Smooth muscle cell (in vitro differentiated cells): ENCODE measurements around the gene ARHGAP1. TPM values are rescaled to one million over a fixed set of nuclear protein-coding genes. Genes with fewer than 3 reads are reported as not detected.

ENCODE experiments used
- DNase-seq: peaks from one replicate; lab custom pipeline; 2025; ENCODE audit not compliant: unreplicated experiment; lab: John Stamatoyannopoulos, UW
- H2AFZ ChIP-seq: fragments of 200-600 bp; sonication (generic); 2 replicates; pipeline ENCODE4 v1.6.0; 2016; ENCODE audit warnings: antibody characterized with exemption, low read depth, mild to moderate bottlenecking
- H3F3A ChIP-seq: fragments of 200-600 bp; sonication (generic); 2 replicates; pipeline ENCODE4 v1.6.0; 2017; ENCODE audit warnings: antibody characterized with exemption, low read depth
- H3K27ac ChIP-seq: fragments of 200-600 bp; sonication (generic); 2 replicates; pipeline ENCODE4 v1.5.1; 2016; ENCODE audit warnings: low read depth, mild to moderate bottlenecking
- H3K27me3 ChIP-seq: fragments of 200-600 bp; sonication (generic); 2 replicates; pipeline ENCODE4 v1.6.1; 2016; ENCODE audit warnings: low read depth, mild to moderate bottlenecking
- H3K36me3 ChIP-seq: fragments of 200-600 bp; sonication (generic); 2 replicates; pipeline ENCODE4 v1.5.1; 2016; ENCODE audit warnings: low read depth
- H3K4me1 ChIP-seq: fragments of 200-600 bp; sonication (generic); 2 replicates; pipeline ENCODE4 v1.5.1; 2016; ENCODE audit warnings: low read depth
- H3K4me2 ChIP-seq: fragments of 200-600 bp; sonication (generic); 2 replicates; pipeline ENCODE4 v1.6.0; 2016; ENCODE audit warnings: mild to moderate bottlenecking
- H3K4me3 ChIP-seq: fragments of 200-600 bp; sonication (generic); 2 replicates; pipeline ENCODE4 v1.5.1; 2016; ENCODE audit warnings: mild to moderate bottlenecking
- H3K79me2 ChIP-seq: fragments of 200-600 bp; sonication (generic); 2 replicates; pipeline ENCODE4 v1.6.0; 2016; ENCODE audit warnings: low read depth, mild to moderate bottlenecking
- H3K9ac ChIP-seq: fragments of 200-600 bp; sonication (generic); 2 replicates; pipeline ENCODE4 v1.6.0; 2016; ENCODE audit warnings: low read depth
- H3K9me3 ChIP-seq: fragments of 200-600 bp; sonication (generic); replicated peaks from 2 replicates; pipeline ENCODE4 v1.5.1; 2016; ENCODE audit warnings: low read depth
- H4K20me1 ChIP-seq: fragments of 200-600 bp; sonication (generic); 2 replicates; pipeline ENCODE4 v1.6.0; 2016; ENCODE audit warnings: low read depth
- WGBS: methylation state at CpG from one replicate; pipeline ENCODE4 v1.1.7; 2016; ENCODE audit warnings: low lambda C conversion rate; 5-methylcytosine and 5-hydroxymethylcytosine counted together
- polyA plus RNA-seq: library from polyadenylated mRNA; unstranded; fragments of >200 nt; fragmentation: Nextera tagmentation; extraction: Ambion mirVana; gene quantifications from 2 replicates; pipeline ENCODE4 v1.2.1, GENCODE V29; 2016
- total RNA-seq: library from RNA; depleted of rRNA; stranded (reverse); fragments of >200 nt; gene quantifications from 2 replicates; pipeline ENCODE4 v1.2.3, GENCODE V29; 2014
- TF ChIP-seq, protein P1 (sequence below): fragments of 200-600 bp; sonication (generic); IDR thresholded peaks from 2 replicates; pipeline ENCODE4 v1.5.1; 2017; ENCODE audit warnings: borderline replicate concordance, mild to moderate bottlenecking, antibody characterized with exemption; ENCODE audit not compliant: insufficient read depth, poor library complexity, severe bottlenecking

ARHGAP1 gene
- total and polyA plus RNA-seq, 2 experiments from 2014 or later = 40.9 to 98.4 TPM

DNA sequence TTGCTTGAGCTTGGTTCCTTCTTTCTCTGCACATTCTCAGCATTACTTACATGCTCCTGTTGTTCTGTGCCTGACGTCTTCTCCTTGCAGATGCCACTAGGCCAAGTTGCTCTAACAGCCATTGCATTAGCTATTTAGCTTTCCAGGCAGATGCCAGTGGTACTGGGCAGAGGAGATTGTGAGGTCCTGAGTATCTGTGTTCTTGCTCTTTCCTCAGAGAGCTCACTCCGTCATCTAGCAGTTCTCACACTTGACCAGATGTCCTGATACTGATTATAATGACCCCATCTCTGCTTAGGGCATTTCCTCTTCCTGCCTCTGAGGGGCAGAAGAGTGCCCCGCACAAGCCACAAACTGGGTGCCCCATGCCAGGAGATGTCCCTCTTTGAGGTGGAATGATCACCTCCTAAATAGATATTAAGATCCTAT, 30.7 kb downstream of the ARHGAP1 start:
- no peak for DNase-seq

DNA sequence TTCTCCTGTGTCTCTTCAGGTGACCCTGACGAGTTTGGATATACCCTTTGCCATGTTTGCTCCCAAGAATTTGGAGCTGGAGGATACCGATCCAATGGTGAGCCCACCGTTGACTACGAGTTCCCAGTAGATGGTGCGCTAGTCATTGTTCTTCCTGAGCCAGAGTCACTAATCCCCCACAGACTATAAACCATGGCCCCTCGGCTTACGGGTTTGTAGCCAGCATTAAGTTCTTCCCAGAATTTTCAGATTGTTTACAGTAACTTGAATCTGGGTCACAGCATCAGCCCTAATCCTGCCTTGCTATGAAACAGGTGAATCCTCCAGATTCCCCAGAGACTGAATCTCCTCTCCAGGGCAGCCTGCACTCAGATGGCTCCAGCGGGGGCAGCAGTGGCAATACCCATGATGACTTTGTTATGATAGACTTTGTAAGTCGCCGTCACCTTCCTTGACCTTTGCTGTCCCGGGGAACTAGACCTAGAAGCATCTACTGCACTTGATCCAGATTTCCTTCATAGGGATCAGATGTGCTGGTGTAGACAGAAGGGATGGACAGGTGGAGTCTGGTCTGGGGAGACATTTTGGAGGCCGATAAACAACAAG, 31.8 kb downstream of the ARHGAP1 start:
- TF ChIP-seq, protein P1, sequence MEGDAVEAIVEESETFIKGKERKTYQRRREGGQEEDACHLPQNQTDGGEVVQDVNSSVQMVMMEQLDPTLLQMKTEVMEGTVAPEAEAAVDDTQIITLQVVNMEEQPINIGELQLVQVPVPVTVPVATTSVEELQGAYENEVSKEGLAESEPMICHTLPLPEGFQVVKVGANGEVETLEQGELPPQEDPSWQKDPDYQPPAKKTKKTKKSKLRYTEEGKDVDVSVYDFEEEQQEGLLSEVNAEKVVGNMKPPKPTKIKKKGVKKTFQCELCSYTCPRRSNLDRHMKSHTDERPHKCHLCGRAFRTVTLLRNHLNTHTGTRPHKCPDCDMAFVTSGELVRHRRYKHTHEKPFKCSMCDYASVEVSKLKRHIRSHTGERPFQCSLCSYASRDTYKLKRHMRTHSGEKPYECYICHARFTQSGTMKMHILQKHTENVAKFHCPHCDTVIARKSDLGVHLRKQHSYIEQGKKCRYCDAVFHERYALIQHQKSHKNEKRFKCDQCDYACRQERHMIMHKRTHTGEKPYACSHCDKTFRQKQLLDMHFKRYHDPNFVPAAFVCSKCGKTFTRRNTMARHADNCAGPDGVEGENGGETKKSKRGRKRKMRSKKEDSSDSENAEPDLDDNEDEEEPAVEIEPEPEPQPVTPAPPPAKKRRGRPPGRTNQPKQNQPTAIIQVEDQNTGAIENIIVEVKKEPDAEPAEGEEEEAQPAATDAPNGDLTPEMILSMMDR = no peak

More for the DNA sequence above, 30.7 kb downstream of the ARHGAP1 start:
- Histone ChIP-seq H3K4me2 (no peak overlapping the region), H2AFZ (no peak overlapping the region), H3K27me3 (no peaks in the 10 kb centered on the region), H3K4me3 (no peak overlapping the region), H3F3A (peaks cover 17% of the 10 kb centered on the region), H3K4me1 (peaks cover 8% of the 10 kb centered on the region), H3K36me3 (peaks cover 6% of the 10 kb centered on the region), H3K79me2 (no peaks in the 10 kb centered on the region), H3K9me3 (no peaks in the 10 kb centered on the region), H3K9ac (no peak overlapping the region), H4K20me1 (no peaks in the 10 kb centered on the region), H3K27ac (no peak overlapping the region)
- TF ChIP-seq, protein P1 = peak; percentile 5
- 75% methylated on average over 3 of the region's 3 CpGs for WGBS

DNA sequence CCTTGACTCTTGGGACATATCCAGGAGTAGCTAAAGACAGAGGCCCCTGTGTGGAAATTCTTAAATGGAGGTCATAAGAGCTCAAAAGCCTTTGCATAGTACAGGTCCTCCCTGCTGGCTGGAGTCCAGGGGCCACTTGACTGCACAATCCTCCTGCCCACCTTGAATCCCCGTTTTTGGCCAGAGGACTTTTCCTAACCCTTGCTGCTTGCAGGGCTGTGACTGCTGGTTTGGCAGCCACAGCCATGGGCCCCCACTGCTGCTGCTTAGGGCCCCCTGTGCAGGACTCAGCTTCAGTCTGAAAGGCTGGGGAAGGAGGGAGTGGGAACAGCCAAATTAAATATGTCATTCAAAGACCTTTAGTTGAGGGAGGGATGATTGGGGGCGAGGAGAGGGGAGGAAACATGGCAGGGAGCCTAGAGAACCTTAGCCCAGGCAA, 33.4 kb downstream of the ARHGAP1 start:
- H3K27me3 ChIP-seq = no peaks in the 10 kb centered on the region
- peaks cover 8% of the 10 kb centered on the region for H3K36me3 ChIP-seq
- no peak for DNase-seq
- no peak overlapping the region for H3K4me2 ChIP-seq
- no peak overlapping the region for H3K4me3 ChIP-seq
- no peak overlapping the region for H2AFZ ChIP-seq
- H3K79me2 ChIP-seq = no peaks in the 10 kb centered on the region
- no peaks in the 10 kb centered on the region for H4K20me1 ChIP-seq
- peaks cover 5% of the 10 kb centered on the region for H3K4me1 ChIP-seq
- TF ChIP-seq, protein P1 = no peak
- 97% methylated on average over 2 of the region's 2 CpGs for WGBS
- H3K27ac ChIP-seq = no peak overlapping the region
- no peaks in the 10 kb centered on the region for H3K9me3 ChIP-seq
- peaks cover 11% of the 10 kb centered on the region for H3F3A ChIP-seq
- no peak overlapping the region for H3K9ac ChIP-seq

More for the DNA sequence above, 31.8 kb downstream of the ARHGAP1 start:
- Histone ChIP-seq H3K4me2 (no peak overlapping the region), H3K9me3 (no peaks in the 10 kb centered on the region), H3K27me3 (no peaks in the 10 kb centered on the region), H3F3A (peaks cover 11% of the 10 kb centered on the region), H3K79me2 (no peaks in the 10 kb centered on the region), H3K4me3 (no peak overlapping the region), H3K36me3 (peaks cover 6% of the 10 kb centered on the region), H3K9ac (no peak overlapping the region), H3K27ac (no peak overlapping the region), H3K4me1 (peaks cover 5% of the 10 kb centered on the region), H2AFZ (no peak overlapping the region), H4K20me1 (no peaks in the 10 kb centered on the region)
- WGBS = 87% methylated on average over 12 of the region's 12 CpGs
- DNase-seq = no peak

DNA sequence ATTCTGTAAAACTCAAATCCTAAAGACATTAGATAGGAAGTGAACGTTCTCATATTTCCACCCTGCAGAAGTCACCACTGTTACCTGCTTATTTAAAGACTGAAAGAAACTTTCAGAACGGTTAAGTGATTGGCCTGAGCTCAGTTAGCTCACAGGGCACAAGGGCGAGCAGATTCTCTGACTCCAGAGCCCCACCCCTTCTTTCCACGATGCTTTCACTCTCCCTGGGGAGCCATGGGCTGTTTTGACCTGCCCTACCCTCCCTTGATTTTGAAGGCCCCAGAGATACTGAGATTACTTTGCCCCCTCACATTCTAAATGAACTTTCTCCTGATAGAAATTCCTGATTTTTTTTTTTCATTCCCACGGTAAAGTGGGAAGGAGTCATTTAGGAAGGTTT, 33.9 kb downstream of the ARHGAP1 start:
- Histone ChIP-seq H3K4me1 (peaks cover 5% of the 10 kb centered on the region), H3K4me3 (no peak overlapping the region), H4K20me1 (no peaks in the 10 kb centered on the region), H3K4me2 (no peak overlapping the region), H3K27me3 (no peaks in the 10 kb centered on the region), H3K36me3 (peaks cover 8% of the 10 kb centered on the region), H3K9ac (no peak overlapping the region), H3K79me2 (no peaks in the 10 kb centered on the region), H3K9me3 (no peaks in the 10 kb centered on the region), H3K27ac (no peak overlapping the region), H3F3A (peaks cover 11% of the 10 kb centered on the region), H2AFZ (no peak overlapping the region)
- 92% methylated on average over 5 of the region's 5 CpGs for WGBS
- TF ChIP-seq, protein P1 = no peak
- no peak for DNase-seq
